ENCODE measurements around the gene GGT7.

GGT7 gene

GRCh38 chr20:34798871-34799270 lies 73.8 kb downstream of the GGT7 start:
- Histone ChIP-seq H3K4me3 (ENCODE audit: low read length) (no peak overlapping the region), H3K4me1 (ENCODE audit: control insufficient read depth, insufficient read depth, low read length) (no peaks in the 10 kb centered on the region), H3K27me3 (ENCODE audit: control insufficient read depth, insufficient read depth, low read length) (no peaks in the 10 kb centered on the region), H3K9ac (ENCODE audit: low read depth, low read length) (no peak overlapping the region), H3K4me2 (ENCODE audit: low read length) (no peak overlapping the region), H3K9me3 (replicated peaks; ENCODE audit: low read length) (no peaks in the 10 kb centered on the region), H3K36me3 (ENCODE audit: insufficient read depth, low read length) (no peaks in the 10 kb centered on the region)

- Histone ChIP-seq H3K4me2 (ENCODE audit: low read length) (no peak overlapping the region), H3K36me3 (ENCODE audit: insufficient read depth, low read length) (no peaks in the 10 kb centered on the region), H3K27me3 (ENCODE audit: control insufficient read depth, insufficient read depth, low read length) (no peaks in the 10 kb centered on the region), H3K4me3 (ENCODE audit: low read length) (no peak overlapping the region), H3K9ac (ENCODE audit: low read depth, low read length) (no peak overlapping the region), H3K4me1 (ENCODE audit: control insufficient read depth, insufficient read depth, low read length) (no peaks in the 10 kb centered on the region), H3K9me3 (replicated peaks; ENCODE audit: low read length) (no peaks in the 10 kb centered on the region)
Measured at GRCh38 chr20:34798328-34798727, 74.3 kb downstream of the GGT7 start.

GRCh38 chr20:34797012-34797995 lies 75.4 kb downstream of the GGT7 start:
- H3K4me2 ChIP-seq (ENCODE audit: low read length), result no peak overlapping the region
- H3K36me3 ChIP-seq (ENCODE audit: insufficient read depth, low read length), result no peaks in the 10 kb centered on the region
- H3K27me3 ChIP-seq (ENCODE audit: control insufficient read depth, insufficient read depth, low read length), result no peaks in the 10 kb centered on the region
- no peaks in the 10 kb centered on the region for H3K9me3 ChIP-seq (replicated peaks; ENCODE audit: low read length)
- no peak overlapping the region for H3K4me3 ChIP-seq (ENCODE audit: low read length)
- H3K4me1 ChIP-seq (ENCODE audit: control insufficient read depth, insufficient read depth, low read length), result peaks cover under 1% of the 10 kb centered on the region
- no peak overlapping the region for H3K9ac ChIP-seq (ENCODE audit: low read depth, low read length)
